CD4-positive, alpha-beta T cell treated with Interleukin-4 for 4 hours (primary cell): ENCODE data around the gene KAZN.

ENCODE experiments used
- DNase-seq: peaks from one replicate; pipeline ENCODE4 v3.0.0-alpha.2; 2020

Gene KAZN

GRCh38 chr1:14718476-14718875 is 120.0 kb downstream of the KAZN start:
- no peak for DNase-seq

GRCh38 chr1:14723401-14723800 is 124.9 kb downstream of the KAZN start:
- no peak for DNase-seq

- no peak for DNase-seq
Observed at GRCh38 chr1:14724246-14724645, 125.8 kb downstream of the KAZN start.

GRCh38 chr1:14724678-14725077 is 126.2 kb downstream of the KAZN start:
- no peak for DNase-seq

- DNase-seq = no peak
Observed at GRCh38 chr1:14725238-14725637, 126.8 kb downstream of the KAZN start.

- DNase-seq = no peak
Observed at GRCh38 chr1:14725695-14726094, 127.2 kb downstream of the KAZN start.

GRCh38 chr1:14726606-14727005 is 128.1 kb downstream of the KAZN start:
- no peak for DNase-seq

GRCh38 chr1:14728516-14728915 is 130.0 kb downstream of the KAZN start:
- no peak for DNase-seq

GRCh38 chr1:14732728-14733047 is 134.2 kb downstream of the KAZN start:
- no peak for DNase-seq

- no peak for DNase-seq
Observed at GRCh38 chr1:14733048-14733778, 134.7 kb downstream of the KAZN start.

- DNase-seq = no peak
Observed at GRCh38 chr1:14733779-14734140, 135.3 kb downstream of the KAZN start.

- DNase-seq = no peak
Observed at GRCh38 chr1:14735841-14736240, 137.4 kb downstream of the KAZN start.

- no peak for DNase-seq
Observed at GRCh38 chr1:14737561-14738094, 139.1 kb downstream of the KAZN start.

- DNase-seq = no peak
Observed at GRCh38 chr1:14738235-14738634, 139.8 kb downstream of the KAZN start.

- no peak for DNase-seq
Observed at GRCh38 chr1:14738647-14739046, 140.2 kb downstream of the KAZN start.

GRCh38 chr1:14739082-14739832 is 140.8 kb downstream of the KAZN start:
- no peak for DNase-seq

- DNase-seq = no peak
Observed at GRCh38 chr1:14740016-14740415, 141.5 kb downstream of the KAZN start.

- DNase-seq = no peak
Observed at GRCh38 chr1:14741082-14741481, 142.6 kb downstream of the KAZN start.

- no peak for DNase-seq
Observed at GRCh38 chr1:14741532-14741931, 143.0 kb downstream of the KAZN start.

- no peak for DNase-seq
Observed at GRCh38 chr1:14742181-14742980, 143.9 kb downstream of the KAZN start.

- DNase-seq = no peak
Observed at GRCh38 chr1:14743368-14743767, 144.9 kb downstream of the KAZN start.

- DNase-seq = no peak
Observed at GRCh38 chr1:14745001-14745720, 146.7 kb downstream of the KAZN start.

- DNase-seq = no peak
Observed at GRCh38 chr1:14745789-14746188, 147.3 kb downstream of the KAZN start.
